ENCODE measurements around the gene DOCK9.

The DOCK9 gene

GRCh38 chr13:98975822-98976261 lies 2.0 kb downstream of the DOCK9 start:
- no peak for DNase-seq (ENCODE audit: extremely low read depth, low read depth)
- TF ChIP-seq CTCF (IDR thresholded peaks at IDR 0.05; ENCODE audit: low read depth, low read length), result no peak

GRCh38 chr13:98974053-98974452 lies 3.8 kb downstream of the DOCK9 start:
- TF ChIP-seq CTCF (IDR thresholded peaks at IDR 0.05; ENCODE audit: low read depth, low read length), result no peak
- DNase-seq (ENCODE audit: extremely low read depth, low read depth), result no peak

GRCh38 chr13:98972627-98973026 lies 5.2 kb downstream of the DOCK9 start:
- no peak for TF ChIP-seq CTCF (IDR thresholded peaks at IDR 0.05; ENCODE audit: low read depth, low read length)
- no peak for DNase-seq (ENCODE audit: extremely low read depth, low read depth)

GRCh38 chr13:98972059-98972458 lies 5.8 kb downstream of the DOCK9 start:
- DNase-seq (ENCODE audit: extremely low read depth, low read depth), result no peak
- no peak for TF ChIP-seq CTCF (IDR thresholded peaks at IDR 0.05; ENCODE audit: low read depth, low read length)

GRCh38 chr13:98970330-98970729 lies 7.5 kb downstream of the DOCK9 start:
- no peak for TF ChIP-seq CTCF (IDR thresholded peaks at IDR 0.05; ENCODE audit: low read depth, low read length)
- no peak for DNase-seq (ENCODE audit: extremely low read depth, low read depth)

GRCh38 chr13:98967491-98967890 lies 10.4 kb downstream of the DOCK9 start:
- DNase-seq (ENCODE audit: extremely low read depth, low read depth), result no peak
- TF ChIP-seq CTCF (IDR thresholded peaks at IDR 0.05; ENCODE audit: low read depth, low read length), result no peak

- no peak for DNase-seq (ENCODE audit: extremely low read depth, low read depth)
These were observed 11.8 kb downstream of the DOCK9 start for GRCh38 chr13:98966019-98966418.

More at GRCh38 chr13:98966019-98966418, 11.8 kb downstream of the DOCK9 start:
- TF ChIP-seq CTCF (IDR thresholded peaks at IDR 0.05; ENCODE audit: low read depth, low read length), result no peak

Data from AG09319 (cell line).